ENCODE results near the gene COPG2. TPM values are rescaled to one million over a fixed set of nuclear protein-coding genes. Genes with fewer than 3 reads are reported as not detected.
"Not testable (repeated sequence)": the region's sequence is repeated elsewhere in the genome, so short reads cannot be mapped to it uniquely, and the experiment has no call there.

The COPG2 gene
- total RNA-seq, 1 experiment from 2014 or later = 17.6 TPM

- no TSS peak for BruUV-seq (replicated peaks)
- CTCF ChIA-PET = no interaction called here
Measured at GRCh38 chr7:130593033-130593432, 75.5 kb downstream of the COPG2 start.

GRCh38 chr7:130591464-130591863 lies 77.1 kb downstream of the COPG2 start:
- H3K4me1 ChIP-seq (ENCODE audit: insufficient read depth, low read length, poor library complexity, severe bottlenecking); H3K4me3 ChIP-seq (ENCODE audit: low read depth, low read length, poor library complexity, severe bottlenecking); H3K27me3 ChIP-seq (replicated peaks; ENCODE audit: insufficient read depth, low read depth, low read length, poor library complexity); DNase-seq (ENCODE audit: low spot score); intact Hi-C loops (cut with micrococcal nuclease; ENCODE audit: unreplicated experiment); POLR2A ChIA-PET (ENCODE audit: low non-redundant PET); H3K27ac ChIP-seq (ENCODE audit: low read depth, low read length, poor library complexity, severe bottlenecking); BruUV-seq (replicated peaks); H3K9me3 ChIP-seq (ENCODE audit: low read depth, low read length, poor library complexity, severe bottlenecking); CTCF ChIA-PET; H3K36me3 ChIP-seq (ENCODE audit: insufficient read depth, low read length, poor library complexity, severe bottlenecking): not testable (repeated sequence)

More at GRCh38 chr7:130593033-130593432, 75.5 kb downstream of the COPG2 start:
- intact Hi-C loops (cut with micrococcal nuclease; ENCODE audit: unreplicated experiment) = no loop called here
- Histone ChIP-seq H3K27ac (ENCODE audit: low read depth, low read length, poor library complexity, severe bottlenecking) (no peak overlapping the region), H3K4me3 (ENCODE audit: low read depth, low read length, poor library complexity, severe bottlenecking) (no peak overlapping the region), H3K9me3 (ENCODE audit: low read depth, low read length, poor library complexity, severe bottlenecking) (no peaks in the 10 kb centered on the region), H3K36me3 (ENCODE audit: insufficient read depth, low read length, poor library complexity, severe bottlenecking) (no peaks in the 10 kb centered on the region), H3K4me1 (ENCODE audit: insufficient read depth, low read length, poor library complexity, severe bottlenecking) (no peaks in the 10 kb centered on the region), H3K27me3 (replicated peaks; ENCODE audit: insufficient read depth, low read depth, low read length, poor library complexity) (no peaks in the 10 kb centered on the region)
- POLR2A ChIA-PET (ENCODE audit: low non-redundant PET) = interaction anchor here (0.6 kb wide), 1 partner anchor 289 kb away, joined by 4 read pairs; no protein-coding TSS in a partner anchor
- TF ChIP-seq EZH2 (IDR thresholded peaks at IDR 0.05; ENCODE audit: borderline replicate concordance, low read depth, low read length, poor library complexity, severe bottlenecking) = no peak
- no peak for TF ChIP-seq CTCF (conservative IDR thresholded peaks at IDR 0.05; ENCODE audit: low read depth, low read length)
- no peak for DNase-seq (ENCODE audit: low spot score)

GRCh38 chr7:130585932-130586331 lies 82.6 kb downstream of the COPG2 start:
- CTCF ChIA-PET = not testable (repeated sequence)

GRCh38 chr7:130575110-130575509 lies 93.4 kb downstream of the COPG2 start:
- H3K4me3 ChIP-seq (ENCODE audit: low read depth, low read length, poor library complexity, severe bottlenecking); DNase-seq (ENCODE audit: low spot score); H3K27ac ChIP-seq (ENCODE audit: low read depth, low read length, poor library complexity, severe bottlenecking); H3K36me3 ChIP-seq (ENCODE audit: insufficient read depth, low read length, poor library complexity, severe bottlenecking); intact Hi-C loops (cut with micrococcal nuclease; ENCODE audit: unreplicated experiment); H3K4me1 ChIP-seq (ENCODE audit: insufficient read depth, low read length, poor library complexity, severe bottlenecking); CTCF ChIA-PET; H3K9me3 ChIP-seq (ENCODE audit: low read depth, low read length, poor library complexity, severe bottlenecking); BruUV-seq (replicated peaks); H3K27me3 ChIP-seq (replicated peaks; ENCODE audit: insufficient read depth, low read depth, low read length, poor library complexity): not testable (repeated sequence)
- POLR2A ChIA-PET (ENCODE audit: low non-redundant PET) = interaction anchor here (0.6 kb wide), 1 partner anchor 282 kb away, joined by 3 read pairs; no protein-coding TSS in a partner anchor

More at GRCh38 chr7:130585932-130586331, 82.6 kb downstream of the COPG2 start:
- H3K4me1 ChIP-seq (ENCODE audit: insufficient read depth, low read length, poor library complexity, severe bottlenecking); H3K4me3 ChIP-seq (ENCODE audit: low read depth, low read length, poor library complexity, severe bottlenecking); POLR2A ChIA-PET (ENCODE audit: low non-redundant PET); intact Hi-C loops (cut with micrococcal nuclease; ENCODE audit: unreplicated experiment); H3K27me3 ChIP-seq (replicated peaks; ENCODE audit: insufficient read depth, low read depth, low read length, poor library complexity); H3K36me3 ChIP-seq (ENCODE audit: insufficient read depth, low read length, poor library complexity, severe bottlenecking); BruUV-seq (replicated peaks); H3K27ac ChIP-seq (ENCODE audit: low read depth, low read length, poor library complexity, severe bottlenecking); DNase-seq (ENCODE audit: low spot score); H3K9me3 ChIP-seq (ENCODE audit: low read depth, low read length, poor library complexity, severe bottlenecking): not testable (repeated sequence)

- H3K27me3 ChIP-seq (replicated peaks; ENCODE audit: insufficient read depth, low read depth, low read length, poor library complexity); BruUV-seq (replicated peaks); POLR2A ChIA-PET (ENCODE audit: low non-redundant PET); H3K4me3 ChIP-seq (ENCODE audit: low read depth, low read length, poor library complexity, severe bottlenecking); intact Hi-C loops (cut with micrococcal nuclease; ENCODE audit: unreplicated experiment); H3K36me3 ChIP-seq (ENCODE audit: insufficient read depth, low read length, poor library complexity, severe bottlenecking); CTCF ChIA-PET; H3K9me3 ChIP-seq (ENCODE audit: low read depth, low read length, poor library complexity, severe bottlenecking); H3K4me1 ChIP-seq (ENCODE audit: insufficient read depth, low read length, poor library complexity, severe bottlenecking); H3K27ac ChIP-seq (ENCODE audit: low read depth, low read length, poor library complexity, severe bottlenecking); DNase-seq (ENCODE audit: low spot score): not testable (repeated sequence)
Measured at GRCh38 chr7:130570144-130570543, 98.4 kb downstream of the COPG2 start.
